Astrocyte (in vitro differentiated cells and primary cell): ENCODE measurements around the gene CPE. TPM values are rescaled to one million over a fixed set of nuclear protein-coding genes. Genes with fewer than 3 reads are reported as not detected.

ENCODE experiments used
- DNase-seq: peaks from one replicate; pipeline ENCODE4 v3.0.0-alpha.2; 2010; ENCODE audit warnings: low read depth
- FAIRE-seq: peaks from 2 replicates; lab custom pipeline; 2011; peaks lifted over from hg19 to GRCh38; lab: Jason Lieb, UNC
- H2AFZ ChIP-seq: 2 replicates; pipeline ENCODE4 v1.6.0; 2012; ENCODE audit warnings: low read depth, low read length, inconsistent platforms
- H3K27ac ChIP-seq: 2 replicates; pipeline ENCODE4 v1.5.1; 2011; ENCODE audit warnings: low read depth, low read length, inconsistent platforms
- H3K27me3 ChIP-seq: 2 replicates; pipeline ENCODE4 v1.6.0; 2011; ENCODE audit warnings: low read length, inconsistent platforms; ENCODE audit not compliant: insufficient read depth
- H3K36me3 ChIP-seq: 2 replicates; pipeline ENCODE4 v1.5.1; 2011; ENCODE audit warnings: low read length, inconsistent platforms; ENCODE audit not compliant: insufficient read depth
- H3K4me1 ChIP-seq: 2 replicates; pipeline ENCODE4 v1.5.1; 2011; ENCODE audit warnings: low read length, inconsistent platforms; ENCODE audit not compliant: insufficient read depth
- H3K4me2 ChIP-seq: 2 replicates; pipeline ENCODE4 v1.6.0; 2012; ENCODE audit warnings: low read length, inconsistent platforms
- H3K4me3 ChIP-seq: 2 replicates; pipeline ENCODE4 v1.5.1; 2011; ENCODE audit warnings: low read depth, mild to moderate bottlenecking, low read length, inconsistent platforms; ENCODE audit not compliant: insufficient read depth
- H3K79me2 ChIP-seq: 2 replicates; pipeline ENCODE4 v1.6.0; 2012; ENCODE audit warnings: mild to moderate bottlenecking, low read length, inconsistent platforms; ENCODE audit not compliant: insufficient read depth
- H3K9ac ChIP-seq: 2 replicates; pipeline ENCODE4 v1.6.0; 2012; ENCODE audit warnings: mild to moderate bottlenecking, low read length, inconsistent platforms
- H3K9me3 ChIP-seq: 2 replicates; pipeline ENCODE4 v1.5.1; 2012; ENCODE audit warnings: low read depth, mild to moderate bottlenecking, low read length, inconsistent platforms; ENCODE audit not compliant: insufficient read depth
- H4K20me1 ChIP-seq: 2 replicates; pipeline ENCODE4 v1.6.0; 2012; ENCODE audit warnings: low read length, inconsistent platforms; ENCODE audit not compliant: insufficient read depth
- H3K27ac Mint-ChIP-seq: one replicate; pipeline ENCODE4 v1.8.0; 2021; ENCODE audit warnings: mild to moderate bottlenecking, mixed read lengths; ENCODE audit not compliant: unreplicated experiment
- H3K27me3 Mint-ChIP-seq: one replicate; pipeline ENCODE4 v1.8.0; 2021; ENCODE audit warnings: low read depth, mixed read lengths; ENCODE audit not compliant: unreplicated experiment
- H3K36me3 Mint-ChIP-seq: one replicate; pipeline ENCODE4 v1.8.0; 2021; ENCODE audit warnings: low read depth, mixed read lengths; ENCODE audit not compliant: unreplicated experiment
- H3K4me1 Mint-ChIP-seq: one replicate; pipeline ENCODE4 v1.8.0; 2021; ENCODE audit warnings: low read depth, mixed read lengths; ENCODE audit not compliant: unreplicated experiment
- H3K4me3 Mint-ChIP-seq: one replicate; pipeline ENCODE4 v1.8.0; 2021; ENCODE audit warnings: mild to moderate bottlenecking, moderate library complexity, mixed read lengths; ENCODE audit not compliant: unreplicated experiment
- H3K9me3 Mint-ChIP-seq: one replicate; pipeline ENCODE4 v1.8.0; 2021; ENCODE audit warnings: mild to moderate bottlenecking, mixed read lengths; ENCODE audit not compliant: unreplicated experiment
- CTCF ChIP-seq: IDR thresholded peaks from 2 replicates; pipeline ENCODE4 v1.5.1; 2011; ENCODE audit warnings: low read depth, mild to moderate bottlenecking, inconsistent platforms, low read length, moderate library complexity; ENCODE audit not compliant: insufficient read depth
- EZH2 ChIP-seq: IDR thresholded peaks from 2 replicates; pipeline ENCODE4 v1.6.1; 2012; ENCODE audit warnings: mild to moderate bottlenecking, low read length, inconsistent platforms; ENCODE audit not compliant: insufficient read depth
- total RNA-seq: library from RNA; stranded (reverse); gene quantifications from 2 replicates; pipeline ENCODE4 v1.2.1, GENCODE V29; 2021

CPE gene
- total RNA-seq, 1 donor from 2014 or later = 380 TPM

- H3K27me3 Mint-ChIP-seq = no peaks in the 10 kb centered on the region
- H3K4me3 Mint-ChIP-seq = no peak overlapping the region
- H3K36me3 Mint-ChIP-seq = no peaks in the 10 kb centered on the region
- H2AFZ ChIP-seq = no peak overlapping the region
- no peak overlapping the region for H3K4me3 ChIP-seq
- H3K9me3 ChIP-seq = no peaks in the 10 kb centered on the region
- no peak overlapping the region for H3K27ac ChIP-seq
- TF ChIP-seq EZH2 (no peak), CTCF (no peak)
- no peak overlapping the region for H3K27ac Mint-ChIP-seq
- H3K4me2 ChIP-seq = no peak overlapping the region
- FAIRE-seq (no peak), DNase-seq (no peak)
- no peaks in the 10 kb centered on the region for H3K9me3 Mint-ChIP-seq
- no peaks in the 10 kb centered on the region for H4K20me1 ChIP-seq
- H3K36me3 ChIP-seq = peaks cover 21% of the 10 kb centered on the region
- H3K4me1 Mint-ChIP-seq = peaks cover 4% of the 10 kb centered on the region
- H3K27me3 ChIP-seq = no peaks in the 10 kb centered on the region
- H3K9ac ChIP-seq = no peak overlapping the region
- no peaks in the 10 kb centered on the region for H3K79me2 ChIP-seq
- no peaks in the 10 kb centered on the region for H3K4me1 ChIP-seq
Measured at GRCh38 chr4:165343353-165344191, 35.2 kb upstream of the CPE start.

- H3K9me3 Mint-ChIP-seq = peaks cover 2% of the 10 kb centered on the region
- no peaks in the 10 kb centered on the region for H3K27me3 ChIP-seq
- no peak overlapping the region for H3K4me2 ChIP-seq
- peaks cover 8% of the 10 kb centered on the region for H3K36me3 ChIP-seq
- H3K27ac ChIP-seq = no peak overlapping the region
- no peaks in the 10 kb centered on the region for H3K9me3 ChIP-seq
- H4K20me1 ChIP-seq = no peaks in the 10 kb centered on the region
- no peak overlapping the region for H3K4me3 Mint-ChIP-seq
- no peaks in the 10 kb centered on the region for H3K79me2 ChIP-seq
- H3K4me1 ChIP-seq = no peaks in the 10 kb centered on the region
- no peaks in the 10 kb centered on the region for H3K36me3 Mint-ChIP-seq
- no peak overlapping the region for H2AFZ ChIP-seq
- DNase-seq (no peak), FAIRE-seq (no peak)
- no peak overlapping the region for H3K9ac ChIP-seq
- no peaks in the 10 kb centered on the region for H3K27me3 Mint-ChIP-seq
- TF ChIP-seq CTCF (no peak), EZH2 (no peak)
- no peak overlapping the region for H3K4me3 ChIP-seq
- H3K27ac Mint-ChIP-seq = no peak overlapping the region
- peaks cover 4% of the 10 kb centered on the region for H3K4me1 Mint-ChIP-seq
Measured at GRCh38 chr4:165345666-165346417, 33.0 kb upstream of the CPE start.
